ENCODE data around the gene SPATA17. TPM values are rescaled to one million over a fixed set of nuclear protein-coding genes. Genes with fewer than 3 reads are reported as not detected.

The SPATA17 gene
- total RNA-seq, 6 experiments from 2014 or later = 0.24 to 0.31 TPM; not detected in 4

DNA sequence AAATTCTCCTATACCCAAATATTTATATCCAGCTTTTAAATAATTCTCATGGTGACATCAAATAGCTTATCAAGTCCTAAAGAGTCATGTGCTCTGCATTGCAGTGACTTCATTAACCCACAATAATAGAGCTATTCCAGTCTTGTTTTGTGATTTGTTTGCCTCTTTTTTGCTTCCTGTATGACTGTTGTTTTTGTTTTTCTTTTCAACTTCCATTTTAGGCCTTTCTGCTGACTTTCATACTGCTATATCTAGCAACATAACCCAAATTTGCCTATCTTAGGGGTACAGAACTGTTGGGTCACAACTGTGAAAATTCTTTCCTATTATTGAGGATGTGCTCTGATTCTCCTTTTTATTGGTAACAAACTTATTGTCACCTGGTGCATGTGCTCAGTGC, 30.3 kb downstream of the SPATA17 start:
- TF ChIP-seq POLR2A (IDR thresholded peaks at IDR 0.05) = no peak
- Histone ChIP-seq H3K27ac (no peak overlapping the region), H3K27me3 (no peaks in the 10 kb centered on the region), H3K36me3 (no peaks in the 10 kb centered on the region), H3K9me3 (no peaks in the 10 kb centered on the region), H3K4me3 (no peak overlapping the region), H3K4me1 (no peaks in the 10 kb centered on the region)
- DNase-seq (no peak), ATAC-seq (no peak)
- intact Hi-C loops (cut with DNase I) = no loop called here

DNA sequence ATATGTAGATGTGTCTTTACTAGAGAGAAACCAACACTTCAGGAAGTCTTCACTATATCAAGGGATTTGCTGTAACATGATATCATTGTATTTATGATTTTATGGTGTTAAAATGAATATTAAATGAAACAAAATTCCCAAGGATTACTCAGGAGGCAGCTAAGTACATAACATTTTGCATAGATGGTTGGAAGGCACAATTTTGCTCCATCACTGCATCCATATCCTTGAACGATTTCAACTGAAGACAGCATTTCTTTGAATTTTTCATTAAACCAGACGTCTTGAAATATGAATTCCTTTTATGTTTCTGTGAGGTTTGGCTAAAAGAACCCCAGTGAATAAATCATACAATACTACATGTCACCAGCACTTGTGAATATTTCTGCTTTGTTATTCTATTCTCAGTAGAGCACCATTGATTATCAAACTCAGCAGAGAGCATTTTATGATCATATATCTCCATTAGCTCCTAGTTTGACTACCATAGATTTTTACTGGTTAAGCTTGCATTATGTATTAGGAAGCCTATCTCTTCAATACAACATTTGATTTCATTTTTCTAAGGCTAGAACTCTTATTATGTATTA, 37.3 kb downstream of the SPATA17 start:
- TF ChIP-seq, protein P1, sequence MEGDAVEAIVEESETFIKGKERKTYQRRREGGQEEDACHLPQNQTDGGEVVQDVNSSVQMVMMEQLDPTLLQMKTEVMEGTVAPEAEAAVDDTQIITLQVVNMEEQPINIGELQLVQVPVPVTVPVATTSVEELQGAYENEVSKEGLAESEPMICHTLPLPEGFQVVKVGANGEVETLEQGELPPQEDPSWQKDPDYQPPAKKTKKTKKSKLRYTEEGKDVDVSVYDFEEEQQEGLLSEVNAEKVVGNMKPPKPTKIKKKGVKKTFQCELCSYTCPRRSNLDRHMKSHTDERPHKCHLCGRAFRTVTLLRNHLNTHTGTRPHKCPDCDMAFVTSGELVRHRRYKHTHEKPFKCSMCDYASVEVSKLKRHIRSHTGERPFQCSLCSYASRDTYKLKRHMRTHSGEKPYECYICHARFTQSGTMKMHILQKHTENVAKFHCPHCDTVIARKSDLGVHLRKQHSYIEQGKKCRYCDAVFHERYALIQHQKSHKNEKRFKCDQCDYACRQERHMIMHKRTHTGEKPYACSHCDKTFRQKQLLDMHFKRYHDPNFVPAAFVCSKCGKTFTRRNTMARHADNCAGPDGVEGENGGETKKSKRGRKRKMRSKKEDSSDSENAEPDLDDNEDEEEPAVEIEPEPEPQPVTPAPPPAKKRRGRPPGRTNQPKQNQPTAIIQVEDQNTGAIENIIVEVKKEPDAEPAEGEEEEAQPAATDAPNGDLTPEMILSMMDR (IDR thresholded peaks at IDR 0.05) = no peak
- no peak for TF ChIP-seq POLR2A (IDR thresholded peaks at IDR 0.05)
- no peak for ATAC-seq
- intact Hi-C loops (cut with DNase I) = no loop called here
- 31% methylated on average over 2 of the region's 2 CpGs for WGBS (ENCODE audit: insufficient coverage, low coverage, low lambda C conversion rate, missing lambda C conversion rate)
- Histone ChIP-seq H3K27ac (no peak overlapping the region), H3K4me3 (no peak overlapping the region), H3K9me3 (no peaks in the 10 kb centered on the region), H3K36me3 (no peaks in the 10 kb centered on the region), H3K27me3 (no peaks in the 10 kb centered on the region), H3K4me1 (no peaks in the 10 kb centered on the region)
- DNase-seq = no peak

DNA sequence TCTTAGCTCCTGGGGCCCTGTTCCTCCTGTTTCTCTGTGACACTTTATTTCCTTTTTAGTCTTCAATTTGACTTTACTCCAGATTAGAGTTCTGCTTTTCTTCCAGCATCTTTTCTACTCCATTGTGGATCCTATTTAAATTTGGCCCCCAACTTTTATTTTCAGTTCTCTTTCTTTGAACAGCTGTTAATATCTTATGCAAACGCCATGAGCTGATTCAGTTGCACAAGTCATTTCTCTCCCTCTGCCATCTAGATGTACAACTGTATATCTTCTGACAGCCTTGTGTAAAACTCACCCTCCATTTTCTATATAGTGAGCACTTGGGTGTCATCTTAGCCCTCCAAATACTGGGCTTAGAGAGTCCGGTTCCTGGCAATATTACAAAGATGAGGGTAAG, 42.2 kb downstream of the SPATA17 start:
- no peak overlapping the region for H3K4me3 ChIP-seq
- DNase-seq (no peak), ATAC-seq (peak in 2 of 4 donors; percentile 22 to 56)
- no peaks in the 10 kb centered on the region for H3K9me3 ChIP-seq
- intact Hi-C loops (cut with DNase I) = no loop called here
- no peak overlapping the region for H3K27ac ChIP-seq
- no peak for TF ChIP-seq POLR2A (IDR thresholded peaks at IDR 0.05)
- TF ChIP-seq, protein P1 (IDR thresholded peaks at IDR 0.05) = no peak
- WGBS (ENCODE audit: insufficient coverage, low coverage, low lambda C conversion rate, missing lambda C conversion rate) = 37% methylated on average over 2 of the region's 2 CpGs
- no peaks in the 10 kb centered on the region for H3K27me3 ChIP-seq
- H3K36me3 ChIP-seq = no peaks in the 10 kb centered on the region
- no peaks in the 10 kb centered on the region for H3K4me1 ChIP-seq

DNA sequence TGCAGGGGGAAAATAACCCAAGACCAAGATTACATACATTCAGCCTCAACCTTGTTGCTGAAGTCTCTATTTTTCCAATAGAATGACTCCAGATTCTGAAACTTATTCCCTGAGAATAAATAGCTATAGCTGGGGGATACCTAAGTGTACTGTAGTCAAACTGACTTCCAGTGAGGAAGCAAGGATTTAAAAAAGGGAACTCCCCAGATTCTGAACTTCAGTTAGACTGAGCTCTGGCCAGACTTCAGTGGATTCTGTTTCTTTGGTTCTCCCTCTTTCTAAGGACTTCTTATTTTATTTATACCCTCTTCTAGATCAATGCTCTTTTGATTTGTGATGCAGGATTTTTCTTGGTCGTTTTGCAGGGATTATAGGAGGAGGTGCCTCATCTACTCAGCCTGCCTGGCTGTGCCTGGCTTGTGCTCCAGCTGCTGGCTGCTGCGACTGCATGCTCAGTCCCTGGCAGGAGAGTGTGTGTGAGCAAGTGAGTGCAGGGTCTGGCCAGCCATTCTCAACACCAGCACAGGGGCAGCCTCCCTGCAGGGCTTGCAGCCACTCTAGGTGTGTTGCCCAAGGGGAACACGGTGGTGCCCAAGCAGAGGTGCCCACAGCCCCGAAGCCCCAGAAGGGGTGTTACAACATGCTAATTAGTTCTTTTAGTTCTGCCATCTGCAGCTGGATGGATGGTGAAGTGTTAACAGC, 43.0 kb downstream of the SPATA17 start:
- intact Hi-C loops (cut with DNase I) = no loop called here

DNA sequence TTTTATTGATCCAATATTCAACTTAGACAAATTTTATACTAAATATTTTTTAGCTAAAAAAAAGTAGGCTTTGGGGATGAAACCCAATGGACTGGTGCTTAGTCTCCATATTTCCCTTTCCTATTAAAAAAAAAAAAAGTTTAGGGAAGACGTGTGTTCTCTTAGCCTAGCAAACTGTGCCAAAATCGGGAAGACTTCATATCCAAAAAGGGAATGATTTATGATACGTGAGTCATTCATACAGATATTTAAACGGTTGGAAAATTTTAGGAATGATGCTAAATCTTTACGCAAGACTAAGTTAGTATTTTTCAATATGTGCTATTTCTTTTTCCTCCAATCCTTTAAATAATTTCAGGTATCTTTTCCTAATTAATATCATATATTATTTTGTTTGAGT, 50.7 kb downstream of the SPATA17 start:
- intact Hi-C loops (cut with DNase I) = no loop called here
- DNase-seq = no peak
- TF ChIP-seq, protein P1 (IDR thresholded peaks at IDR 0.05) = no peak
- TF ChIP-seq POLR2A (IDR thresholded peaks at IDR 0.05) = no peak

More for the DNA sequence above, 43.0 kb downstream of the SPATA17 start:
- H3K27me3 ChIP-seq = no peaks in the 10 kb centered on the region
- no peak overlapping the region for H3K27ac ChIP-seq
- no peaks in the 10 kb centered on the region for H3K9me3 ChIP-seq
- no peak for TF ChIP-seq POLR2A (IDR thresholded peaks at IDR 0.05)
- TF ChIP-seq, protein P1 (IDR thresholded peaks at IDR 0.05) = no peak
- 0% methylated on average over 1 of the region's 4 CpGs for WGBS (ENCODE audit: insufficient coverage, low coverage, low lambda C conversion rate, missing lambda C conversion rate)
- no peak for DNase-seq
- no peaks in the 10 kb centered on the region for H3K36me3 ChIP-seq
- H3K4me1 ChIP-seq = no peaks in the 10 kb centered on the region
- no peak overlapping the region for H3K4me3 ChIP-seq
- ATAC-seq = peak in 1 of 4 donors; percentile 32

More for the DNA sequence above, 50.7 kb downstream of the SPATA17 start:
- Histone ChIP-seq H3K4me1 (no peaks in the 10 kb centered on the region), H3K9me3 (no peaks in the 10 kb centered on the region), H3K4me3 (no peak overlapping the region), H3K36me3 (no peaks in the 10 kb centered on the region), H3K27me3 (no peaks in the 10 kb centered on the region), H3K27ac (no peak overlapping the region)
- 72% methylated on average over 5 of the region's 5 CpGs for WGBS (ENCODE audit: insufficient coverage, low coverage, low lambda C conversion rate, missing lambda C conversion rate)
- no peak for ATAC-seq

Data from right lobe of liver (tissue), 6 donors.